SK-N-SH treated with all-trans-retinoic acid at 6 μM for 48 hours (cell line): ENCODE data around the gene KBTBD12.

Experiments used
- ATAC-seq: fragments of 200-7000 bp; cut with Tn5 transposase; 3 replicates; pipeline ENCODE4 v1.9.1; 2020; ENCODE audit warnings: mild to moderate bottlenecking, moderate library complexity
- ARNTL ChIP-seq: fragments of 450-650 bp; formaldehyde crosslinking; IDR thresholded peaks from 2 replicates; pipeline ENCODE4 v1.5.0; 2020; ENCODE audit warnings: low read depth, mild to moderate bottlenecking, moderate library complexity, borderline replicate concordance
- BACH2 ChIP-seq: fragments of 250-450 bp; sonication (Bioruptor Pico); IDR thresholded peaks from 2 replicates; pipeline ENCODE4 v1.9.0; 2021; ENCODE audit warnings: mild to moderate bottlenecking, borderline replicate concordance
- CSDC2 ChIP-seq: fragments of 250-450 bp; sonication (Bioruptor Pico); IDR thresholded peaks from 2 replicates; pipeline ENCODE4 v1.5.0; 2020; ENCODE audit warnings: mild to moderate bottlenecking, moderate library complexity
- ESRRG ChIP-seq: fragments of 250-450 bp; sonication (Bioruptor Pico); IDR thresholded peaks from 2 replicates; pipeline ENCODE4 v1.6.1; 2021; ENCODE audit warnings: mild to moderate bottlenecking
- GLIS3 ChIP-seq: fragments of 250-450 bp; sonication (Bioruptor Pico); IDR thresholded peaks from 2 replicates; pipeline ENCODE4 v1.5.0; 2020; ENCODE audit warnings: mild to moderate bottlenecking, moderate library complexity
- ISL1 ChIP-seq: fragments of 250-450 bp; sonication (Bioruptor Pico); IDR thresholded peaks from 2 replicates; pipeline ENCODE4 v2.1.2; 2022; ENCODE audit warnings: mild to moderate bottlenecking, moderate library complexity
- PPARA ChIP-seq: fragments of 250-450 bp; sonication (Bioruptor Pico); IDR thresholded peaks from 2 replicates; pipeline ENCODE4 v1.5.0; 2020; ENCODE audit warnings: mild to moderate bottlenecking, borderline replicate concordance
- SNAI2 ChIP-seq: fragments of 250-450 bp; sonication (Bioruptor Pico); IDR thresholded peaks from 2 replicates; pipeline ENCODE4 v1.5.0; 2020; ENCODE audit warnings: mild to moderate bottlenecking, moderate library complexity
- TCF4 ChIP-seq: fragments of 250-450 bp; sonication (Bioruptor Pico); IDR thresholded peaks from 2 replicates; pipeline ENCODE4 v1.8.0; 2021; ENCODE audit warnings: mild to moderate bottlenecking, moderate library complexity, borderline replicate concordance
- TOX ChIP-seq: fragments of 250-450 bp; sonication (Bioruptor Pico); IDR thresholded peaks from 2 replicates; pipeline ENCODE4 v1.8.0; 2021; ENCODE audit warnings: mild to moderate bottlenecking, moderate library complexity, borderline replicate concordance
- ZC3H10 ChIP-seq: fragments of 250-450 bp; sonication (Bioruptor Pico); IDR thresholded peaks from 2 replicates; pipeline ENCODE4 v1.5.1; 2021; ENCODE audit warnings: mild to moderate bottlenecking, moderate library complexity
- ZFP3 ChIP-seq: fragments of 250-450 bp; sonication (Bioruptor Pico); IDR thresholded peaks from 2 replicates; pipeline ENCODE4 v1.5.0; 2020; ENCODE audit warnings: mild to moderate bottlenecking, moderate library complexity
- ZFP30 ChIP-seq: fragments of 450-650 bp; formaldehyde crosslinking; IDR thresholded peaks from 2 replicates; pipeline ENCODE4 v1.5.0; 2022; ENCODE audit warnings: mild to moderate bottlenecking, moderate library complexity
- ZNF565 ChIP-seq: fragments of 450-650 bp; formaldehyde crosslinking; conservative IDR thresholded peaks from 2 replicates; pipeline ENCODE4 v1.5.0; 2020; ENCODE audit warnings: low read depth, mild to moderate bottlenecking, moderate library complexity
- ZNF70 ChIP-seq: fragments of 450-650 bp; formaldehyde crosslinking; IDR thresholded peaks from 2 replicates; pipeline ENCODE4 v1.5.0; 2020; ENCODE audit warnings: mild to moderate bottlenecking, moderate library complexity
- ZNF8 ChIP-seq: fragments of 450-650 bp; formaldehyde crosslinking; IDR thresholded peaks from 2 replicates; pipeline ENCODE4 v1.5.0; 2020; ENCODE audit warnings: mild to moderate bottlenecking, moderate library complexity
- TF ChIP-seq, protein P1 (sequence below): fragments of 250-450 bp; sonication (Bioruptor Pico); IDR thresholded peaks from 2 replicates; pipeline ENCODE4 v1.5.1; 2021; ENCODE audit warnings: mild to moderate bottlenecking, moderate library complexity
- TF ChIP-seq, protein P2 (sequence below): fragments of 250-450 bp; sonication (Bioruptor Pico); IDR thresholded peaks from 2 replicates; pipeline ENCODE4 v1.8.0; 2020; ENCODE audit warnings: mild to moderate bottlenecking, moderate library complexity, borderline replicate concordance
- TF ChIP-seq, protein P3 (sequence below): fragments of 250-450 bp; sonication (Bioruptor Pico); IDR thresholded peaks from 2 replicates; pipeline ENCODE4 v1.8.0; 2021; ENCODE audit warnings: low read depth, mild to moderate bottlenecking, moderate library complexity, borderline replicate concordance
- TF ChIP-seq, protein P4 (sequence below): fragments of 250-450 bp; sonication (Bioruptor Pico); IDR thresholded peaks from 2 replicates; pipeline ENCODE4 v1.5.0; 2020; ENCODE audit warnings: mild to moderate bottlenecking, moderate library complexity

KBTBD12 gene

DNA sequence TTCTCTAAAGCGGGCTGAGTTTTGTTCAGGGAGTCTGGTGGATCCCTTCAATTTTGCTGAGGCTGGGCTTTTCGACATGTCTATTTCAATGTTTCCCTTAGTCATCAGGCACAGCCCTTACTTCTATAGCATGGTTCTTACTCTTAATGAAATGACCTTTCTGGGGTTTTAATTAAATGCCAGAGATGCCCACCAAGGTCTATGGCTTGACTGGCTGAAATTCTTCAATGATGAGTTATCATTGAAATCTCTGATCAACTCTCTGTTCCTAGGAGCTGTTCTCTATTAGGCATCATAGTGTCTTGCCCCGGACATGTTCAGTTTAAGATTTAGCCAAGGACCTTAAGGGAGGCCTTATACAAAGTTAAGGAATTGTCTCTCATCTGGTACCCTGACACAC lies 33.4 kb upstream of the KBTBD12 start:
- TF ChIP-seq TCF4 (CRISPR knock-in tag), result no peak
- TF ChIP-seq BACH2, result no peak
- no peak for TF ChIP-seq ISL1 (CRISPR knock-in tag)
- TF ChIP-seq, protein P1, sequence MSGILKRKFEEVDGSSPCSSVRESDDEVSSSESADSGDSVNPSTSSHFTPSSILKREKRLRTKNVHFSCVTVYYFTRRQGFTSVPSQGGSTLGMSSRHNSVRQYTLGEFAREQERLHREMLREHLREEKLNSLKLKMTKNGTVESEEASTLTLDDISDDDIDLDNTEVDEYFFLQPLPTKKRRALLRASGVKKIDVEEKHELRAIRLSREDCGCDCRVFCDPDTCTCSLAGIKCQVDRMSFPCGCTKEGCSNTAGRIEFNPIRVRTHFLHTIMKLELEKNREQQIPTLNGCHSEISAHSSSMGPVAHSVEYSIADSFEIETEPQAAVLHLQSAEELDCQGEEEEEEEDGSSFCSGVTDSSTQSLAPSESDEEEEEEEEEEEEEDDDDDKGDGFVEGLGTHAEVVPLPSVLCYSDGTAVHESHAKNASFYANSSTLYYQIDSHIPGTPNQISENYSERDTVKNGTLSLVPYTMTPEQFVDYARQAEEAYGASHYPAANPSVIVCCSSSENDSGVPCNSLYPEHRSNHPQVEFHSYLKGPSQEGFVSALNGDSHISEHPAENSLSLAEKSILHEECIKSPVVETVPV (CRISPR knock-in tag), result no peak
- TF ChIP-seq ARNTL (CRISPR knock-in tag), result no peak
- TF ChIP-seq, protein P2, sequence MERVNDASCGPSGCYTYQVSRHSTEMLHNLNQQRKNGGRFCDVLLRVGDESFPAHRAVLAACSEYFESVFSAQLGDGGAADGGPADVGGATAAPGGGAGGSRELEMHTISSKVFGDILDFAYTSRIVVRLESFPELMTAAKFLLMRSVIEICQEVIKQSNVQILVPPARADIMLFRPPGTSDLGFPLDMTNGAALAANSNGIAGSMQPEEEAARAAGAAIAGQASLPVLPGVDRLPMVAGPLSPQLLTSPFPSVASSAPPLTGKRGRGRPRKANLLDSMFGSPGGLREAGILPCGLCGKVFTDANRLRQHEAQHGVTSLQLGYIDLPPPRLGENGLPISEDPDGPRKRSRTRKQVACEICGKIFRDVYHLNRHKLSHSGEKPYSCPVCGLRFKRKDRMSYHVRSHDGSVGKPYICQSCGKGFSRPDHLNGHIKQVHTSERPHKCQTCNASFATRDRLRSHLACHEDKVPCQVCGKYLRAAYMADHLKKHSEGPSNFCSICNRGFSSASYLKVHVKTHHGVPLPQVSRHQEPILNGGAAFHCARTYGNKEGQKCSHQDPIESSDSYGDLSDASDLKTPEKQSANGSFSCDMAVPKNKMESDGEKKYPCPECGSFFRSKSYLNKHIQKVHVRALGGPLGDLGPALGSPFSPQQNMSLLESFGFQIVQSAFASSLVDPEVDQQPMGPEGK (CRISPR knock-in tag), result no peak
- no peak for TF ChIP-seq TOX
- no peak for ATAC-seq

DNA sequence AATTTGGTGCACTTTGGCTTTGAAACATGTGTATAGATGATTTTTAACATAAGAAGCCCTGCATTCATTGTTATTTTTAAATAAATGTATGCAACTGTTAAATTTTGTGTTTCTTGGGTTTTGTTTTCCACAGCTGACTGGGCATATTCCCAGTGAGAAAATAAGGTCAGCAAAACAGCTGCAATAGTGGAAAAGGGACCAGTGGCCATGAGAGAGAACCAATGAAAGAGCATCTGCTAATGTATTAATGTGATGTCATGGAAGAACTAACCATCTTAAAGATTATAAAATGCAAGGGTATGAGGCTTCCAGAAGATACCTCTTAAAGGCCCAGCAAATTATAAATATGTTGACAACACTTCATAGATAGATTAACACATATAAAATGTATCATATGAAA lies 31.0 kb upstream of the KBTBD12 start:
- ATAC-seq, result no peak
- TF ChIP-seq GLIS3 (CRISPR knock-in tag) (no peak), ZFP30 (CRISPR knock-in tag) (no peak), CSDC2 (CRISPR knock-in tag) (no peak), ZNF70 (no peak), PPARA (CRISPR knock-in tag) (no peak), ZNF8 (CRISPR knock-in tag) (no peak), ZNF565 (CRISPR knock-in tag) (no peak), ARNTL (CRISPR knock-in tag) (no peak), ESRRG (CRISPR knock-in tag) (no peak), ZC3H10 (CRISPR knock-in tag) (no peak), ISL1 (CRISPR knock-in tag) (no peak), ZFP3 (no peak), SNAI2 (CRISPR knock-in tag) (no peak), TCF4 (CRISPR knock-in tag) (no peak)
- TF ChIP-seq, protein P1 (CRISPR knock-in tag), result no peak
- TF ChIP-seq, protein P3, sequence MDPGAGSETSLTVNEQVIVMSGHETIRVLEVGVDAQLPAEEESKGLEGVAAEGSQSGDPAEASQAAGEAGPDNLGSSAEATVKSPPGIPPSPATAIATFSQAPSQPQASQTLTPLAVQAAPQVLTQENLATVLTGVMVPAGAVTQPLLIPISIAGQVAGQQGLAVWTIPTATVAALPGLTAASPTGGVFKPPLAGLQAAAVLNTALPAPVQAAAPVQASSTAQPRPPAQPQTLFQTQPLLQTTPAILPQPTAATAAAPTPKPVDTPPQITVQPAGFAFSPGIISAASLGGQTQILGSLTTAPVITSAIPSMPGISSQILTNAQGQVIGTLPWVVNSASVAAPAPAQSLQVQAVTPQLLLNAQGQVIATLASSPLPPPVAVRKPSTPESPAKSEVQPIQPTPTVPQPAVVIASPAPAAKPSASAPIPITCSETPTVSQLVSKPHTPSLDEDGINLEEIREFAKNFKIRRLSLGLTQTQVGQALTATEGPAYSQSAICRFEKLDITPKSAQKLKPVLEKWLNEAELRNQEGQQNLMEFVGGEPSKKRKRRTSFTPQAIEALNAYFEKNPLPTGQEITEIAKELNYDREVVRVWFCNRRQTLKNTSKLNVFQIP (CRISPR knock-in tag), result no peak
- TF ChIP-seq, protein P2 (CRISPR knock-in tag), result no peak
- TF ChIP-seq, protein P4, sequence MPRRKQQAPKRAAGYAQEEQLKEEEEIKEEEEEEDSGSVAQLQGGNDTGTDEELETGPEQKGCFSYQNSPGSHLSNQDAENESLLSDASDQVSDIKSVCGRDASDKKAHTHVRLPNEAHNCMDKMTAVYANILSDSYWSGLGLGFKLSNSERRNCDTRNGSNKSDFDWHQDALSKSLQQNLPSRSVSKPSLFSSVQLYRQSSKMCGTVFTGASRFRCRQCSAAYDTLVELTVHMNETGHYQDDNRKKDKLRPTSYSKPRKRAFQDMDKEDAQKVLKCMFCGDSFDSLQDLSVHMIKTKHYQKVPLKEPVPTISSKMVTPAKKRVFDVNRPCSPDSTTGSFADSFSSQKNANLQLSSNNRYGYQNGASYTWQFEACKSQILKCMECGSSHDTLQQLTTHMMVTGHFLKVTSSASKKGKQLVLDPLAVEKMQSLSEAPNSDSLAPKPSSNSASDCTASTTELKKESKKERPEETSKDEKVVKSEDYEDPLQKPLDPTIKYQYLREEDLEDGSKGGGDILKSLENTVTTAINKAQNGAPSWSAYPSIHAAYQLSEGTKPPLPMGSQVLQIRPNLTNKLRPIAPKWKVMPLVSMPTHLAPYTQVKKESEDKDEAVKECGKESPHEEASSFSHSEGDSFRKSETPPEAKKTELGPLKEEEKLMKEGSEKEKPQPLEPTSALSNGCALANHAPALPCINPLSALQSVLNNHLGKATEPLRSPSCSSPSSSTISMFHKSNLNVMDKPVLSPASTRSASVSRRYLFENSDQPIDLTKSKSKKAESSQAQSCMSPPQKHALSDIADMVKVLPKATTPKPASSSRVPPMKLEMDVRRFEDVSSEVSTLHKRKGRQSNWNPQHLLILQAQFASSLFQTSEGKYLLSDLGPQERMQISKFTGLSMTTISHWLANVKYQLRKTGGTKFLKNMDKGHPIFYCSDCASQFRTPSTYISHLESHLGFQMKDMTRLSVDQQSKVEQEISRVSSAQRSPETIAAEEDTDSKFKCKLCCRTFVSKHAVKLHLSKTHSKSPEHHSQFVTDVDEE (CRISPR knock-in tag), result no peak
- TF ChIP-seq, all 23 proteins: peak for 0
